HG02973 (cell line): Measurements from ENCODE around the gene WASHC4.
"Not testable (repeated sequence)": the region's sequence is repeated elsewhere in the genome, so short reads cannot be mapped to it uniquely, and the experiment has no call there.

Source experiments
- ATAC-seq: cut with Tn5 transposase; IDR thresholded peaks from one replicate; pipeline ENCODE4 v1.9.1; 2021; ENCODE audit warnings: moderate library complexity; ENCODE audit not compliant: unreplicated experiment

The WASHC4 gene

GRCh38 chr12:105164068-105164467 lies 56.5 kb downstream of the WASHC4 start:
- ATAC-seq, result no peak

- no peak for ATAC-seq
Measured at GRCh38 chr12:105166736-105167135, 59.2 kb downstream of the WASHC4 start.

- ATAC-seq, result no peak
Measured at GRCh38 chr12:105167346-105167745, 59.8 kb downstream of the WASHC4 start.

GRCh38 chr12:105168006-105168405 lies 60.5 kb downstream of the WASHC4 start:
- no peak for ATAC-seq

GRCh38 chr12:105170139-105170538 lies 62.6 kb downstream of the WASHC4 start:
- ATAC-seq, result no peak

- ATAC-seq, result no peak
Measured at GRCh38 chr12:105171691-105172436, 64.3 kb downstream of the WASHC4 start.

GRCh38 chr12:105175397-105175990 lies 68.0 kb downstream of the WASHC4 start:
- no peak for ATAC-seq

- no peak for ATAC-seq
Measured at GRCh38 chr12:105177208-105177607, 69.7 kb downstream of the WASHC4 start.

- ATAC-seq, result not testable (repeated sequence)
Measured at GRCh38 chr12:105179114-105179513, 71.6 kb downstream of the WASHC4 start.

GRCh38 chr12:105183406-105183805 lies 75.9 kb downstream of the WASHC4 start:
- not testable (repeated sequence) for ATAC-seq

- ATAC-seq, result not testable (repeated sequence)
Measured at GRCh38 chr12:105183976-105184375, 76.4 kb downstream of the WASHC4 start.

- ATAC-seq, result no peak
Measured at GRCh38 chr12:105189293-105189692, 81.8 kb downstream of the WASHC4 start.

GRCh38 chr12:105190530-105190929 lies 83.0 kb downstream of the WASHC4 start:
- ATAC-seq, result no peak

GRCh38 chr12:105192624-105193225 lies 85.2 kb downstream of the WASHC4 start:
- no peak for ATAC-seq

GRCh38 chr12:105194947-105195346 lies 87.4 kb downstream of the WASHC4 start:
- no peak for ATAC-seq

- no peak for ATAC-seq
Measured at GRCh38 chr12:105196090-105196489, 88.6 kb downstream of the WASHC4 start.

GRCh38 chr12:105198961-105199360 lies 91.4 kb downstream of the WASHC4 start:
- ATAC-seq, result no peak

- ATAC-seq, result no peak
Measured at GRCh38 chr12:105200385-105200784, 92.9 kb downstream of the WASHC4 start.

- ATAC-seq, result no peak
Measured at GRCh38 chr12:105201299-105201698, 93.8 kb downstream of the WASHC4 start.

GRCh38 chr12:105202202-105202601 lies 94.7 kb downstream of the WASHC4 start:
- no peak for ATAC-seq

- no peak for ATAC-seq
Measured at GRCh38 chr12:105204127-105204526, 96.6 kb downstream of the WASHC4 start.

- ATAC-seq, result no peak
Measured at GRCh38 chr12:105204916-105205315, 97.4 kb downstream of the WASHC4 start.
